Esophagus squamous epithelium (tissue), 4 donors: Measurements from ENCODE around the gene CHFR.

Experiments used
- CTCF ChIP-seq, 6 experiments: fragments of 450-650 bp in 4 of 6; fragments of 200-600 bp in 2 of 6; sonication (generic) in 2 of 6; IDR thresholded peaks; one replicate each; pipeline ENCODE4 v1.5.1; 2016 to 2019; ENCODE audit warnings: antibody characterized with exemption in 6 of 6, mild to moderate bottlenecking in 4 of 6, moderate library complexity in 4 of 6
- POLR2A ChIP-seq, 4 donors: fragments of 450-650 bp; IDR thresholded peaks; one replicate each; pipeline ENCODE4 v1.6.1; 2017; ENCODE audit warnings: antibody characterized with exemption in 4 of 4, mild to moderate bottlenecking in 4 of 4, moderate library complexity in 3 of 4

- TF ChIP-seq CTCF (IDR thresholded peaks at IDR 0.05) (no peak), POLR2A (IDR thresholded peaks at IDR 0.05) (no peak)
Measured at GRCh38 chr12:132788375-132789098, 98.9 kb downstream of the CHFR start.
